Subcutaneous abdominal adipose tissue (tissue), 5 donors: ENCODE results near the gene ZNF418.
"Not testable (repeated sequence)": the region's sequence is repeated elsewhere in the genome, so short reads cannot be mapped to it uniquely, and the experiment has no call there.

Source experiments
- H3K27ac ChIP-seq: one replicate; pipeline ENCODE4 v1.7.0; 2013; ENCODE audit warnings: low read depth, mild to moderate bottlenecking, inconsistent platforms, low read length, moderate library complexity
- H3K27me3 ChIP-seq, 5 donors: one replicate each; pipeline ENCODE4 v1.7.0; 2013; ENCODE audit warnings: low read length in 5 of 5, inconsistent platforms in 1 of 5; ENCODE audit not compliant: control insufficient read depth in 5 of 5, insufficient read depth in 4 of 5
- H3K36me3 ChIP-seq, 5 donors: one replicate each; pipeline ENCODE4 v1.7.0; 2013; ENCODE audit warnings: low read length in 5 of 5; ENCODE audit not compliant: control insufficient read depth in 5 of 5, insufficient read depth in 5 of 5
- H3K4me1 ChIP-seq, 5 donors: one replicate each; pipeline ENCODE4 v1.7.0; 2013; ENCODE audit warnings: low read length in 5 of 5, mild to moderate bottlenecking in 3 of 5, moderate library complexity in 1 of 5; ENCODE audit not compliant: control insufficient read depth in 5 of 5, insufficient read depth in 5 of 5
- H3K4me3 ChIP-seq, 5 donors: one replicate each; pipeline ENCODE4 v1.7.0; 2013; ENCODE audit warnings: low read length in 5 of 5, low read depth in 1 of 5
- H3K9ac ChIP-seq, 5 donors: one replicate each; pipeline ENCODE4 v1.7.0; 2013; ENCODE audit warnings: low read length in 5 of 5, mild to moderate bottlenecking in 4 of 5, moderate library complexity in 3 of 5
- H3K9me3 ChIP-seq, 5 donors: one replicate each; pipeline ENCODE4 v1.7.0; 2013; ENCODE audit warnings: low read length in 5 of 5; ENCODE audit not compliant: control insufficient read depth in 5 of 5
- donor health status: healthy.
- donor health status: healthy.
- donor health status: healthy.
- donor health status: healthy.
- donor health status: healthy.

The ZNF418 gene

DNA sequence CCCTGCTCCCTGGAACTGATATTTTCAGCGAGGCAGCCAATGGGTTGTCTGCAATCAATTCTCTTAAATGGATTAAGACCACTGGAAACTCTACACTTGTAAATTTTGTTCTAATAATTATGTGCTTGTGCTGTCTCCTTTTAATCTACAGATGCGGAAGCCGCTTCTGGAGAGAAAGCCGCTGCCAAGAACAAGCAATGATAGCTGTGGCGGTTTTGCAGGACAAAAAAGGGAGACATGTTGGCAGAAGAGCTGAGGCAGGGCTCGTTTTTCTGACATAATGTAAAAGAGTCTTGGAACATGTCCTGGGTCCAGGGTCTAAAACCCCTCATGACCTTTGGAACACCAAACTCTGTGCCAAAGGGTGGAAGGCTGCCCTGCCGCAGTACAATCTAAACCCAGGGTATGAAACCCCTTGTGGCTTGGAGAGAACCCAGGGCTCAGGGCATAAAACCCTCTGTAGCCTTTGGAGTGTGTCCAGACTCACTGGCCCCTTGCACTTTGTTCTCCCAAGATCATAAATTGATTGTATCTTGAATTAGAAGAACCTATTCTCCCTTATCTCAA is 31.5 kb downstream of the ZNF418 start:
- H3K9me3 ChIP-seq: peaks cover 0 to 16% (median 5%) of the 10 kb centered on the region in 5 donors
- H3K9ac ChIP-seq: no peak overlapping the region
- no peak overlapping the region for H3K27ac ChIP-seq

DNA sequence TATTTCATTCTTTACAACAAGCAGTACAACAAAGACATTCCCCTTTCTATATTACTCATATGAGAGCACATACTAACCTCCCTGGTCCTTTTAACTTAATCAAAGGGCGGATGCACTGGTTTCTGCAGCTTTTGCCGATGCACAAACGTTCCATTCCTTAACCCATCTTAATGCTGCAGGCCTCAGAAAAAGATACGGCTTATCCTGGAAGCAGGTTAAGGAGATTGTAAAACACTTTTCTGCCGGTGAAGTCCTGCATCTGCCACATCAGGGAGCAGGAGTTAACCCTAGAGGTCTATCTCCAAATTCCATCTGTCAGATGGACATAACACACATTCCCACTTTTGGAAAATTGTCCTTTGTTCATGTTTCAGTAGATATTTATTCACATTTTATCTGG is 34.9 kb downstream of the ZNF418 start:
- H3K9me3 ChIP-seq: peaks cover 0 to 6% (median 4%) of the 10 kb centered on the region in 5 donors

More for the DNA sequence above, 31.5 kb downstream of the ZNF418 start:
- peaks cover 7 to 22% (median 8%) of the 10 kb centered on the region in 5 donors for H3K36me3 ChIP-seq
- peaks cover 0 to 2% (median 0%) of the 10 kb centered on the region in 5 donors for H3K4me1 ChIP-seq
- H3K27me3 ChIP-seq: no peaks in the 10 kb centered on the region
- H3K4me3 ChIP-seq: no peak overlapping the region

DNA sequence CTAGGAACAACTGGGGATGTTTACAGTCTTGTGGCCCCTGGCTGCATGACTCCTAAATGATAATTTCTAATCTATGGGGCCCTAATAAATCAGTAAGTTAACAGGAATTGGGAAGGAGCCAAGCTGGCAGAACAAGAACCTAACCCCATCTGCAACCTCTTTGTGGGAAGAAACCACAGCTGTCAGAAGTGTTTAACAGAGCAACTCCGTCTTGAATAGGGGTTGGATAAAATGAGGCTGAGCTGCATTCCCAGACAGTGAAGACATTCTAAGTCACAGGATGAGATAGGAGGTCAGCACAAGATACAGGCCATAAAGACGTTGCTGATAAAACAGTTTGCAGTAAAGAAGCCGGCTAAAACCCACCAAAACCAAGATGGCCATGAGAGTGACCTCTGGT is 44.5 kb downstream of the ZNF418 start:
- not testable (repeated sequence) for H3K9ac ChIP-seq, H3K36me3 ChIP-seq, H3K27me3 ChIP-seq

More for the DNA sequence above, 34.9 kb downstream of the ZNF418 start:
- no peak overlapping the region for H3K4me3 ChIP-seq
- H3K27ac ChIP-seq: no peak overlapping the region
- H3K9ac ChIP-seq: no peak overlapping the region
- peaks cover 0 to 7% (median 0%) of the 10 kb centered on the region in 5 donors for H3K36me3 ChIP-seq
- H3K4me1 ChIP-seq: no peaks in the 10 kb centered on the region
- H3K27me3 ChIP-seq: no peaks in the 10 kb centered on the region

GRCh38 chr19:57888560-57889231 is 46.5 kb downstream of the ZNF418 start, which contains the start of gene ZNF814:
TSS of gene ZNF814 (minus strand) at chr19:57889037. CDS start at chr19:57888802, 235 bp downstream.
- peak within 1 kb of the TSS; percentile 85 to 99 (median 92) for H3K4me3 ChIP-seq
- peaks cover 0 to 15% (median 5%) of the 10 kb centered on the region in 5 donors for H3K9me3 ChIP-seq
- H3K27ac ChIP-seq: no peak within 1 kb of the TSS
- peak within 1 kb of the TSS in 4 of 5 donors; percentile 73 to 88 (median 79) for H3K9ac ChIP-seq
- H3K4me1 ChIP-seq: peaks cover 0 to 17% (median 13%) of the 10 kb centered on the region in 5 donors
- H3K36me3 ChIP-seq: peaks cover 0 to 6% (median 2%) of the 10 kb centered on the region in 5 donors
- no peaks in the 10 kb centered on the region for H3K27me3 ChIP-seq

More for the DNA sequence above, 44.5 kb downstream of the ZNF418 start:
- peaks cover 0 to 17% (median 13%) of the 10 kb centered on the region in 5 donors for H3K4me1 ChIP-seq
- peaks cover 0 to 15% (median 3%) of the 10 kb centered on the region in 5 donors for H3K9me3 ChIP-seq
- not testable (repeated sequence) for H3K27ac ChIP-seq, H3K4me3 ChIP-seq

DNA sequence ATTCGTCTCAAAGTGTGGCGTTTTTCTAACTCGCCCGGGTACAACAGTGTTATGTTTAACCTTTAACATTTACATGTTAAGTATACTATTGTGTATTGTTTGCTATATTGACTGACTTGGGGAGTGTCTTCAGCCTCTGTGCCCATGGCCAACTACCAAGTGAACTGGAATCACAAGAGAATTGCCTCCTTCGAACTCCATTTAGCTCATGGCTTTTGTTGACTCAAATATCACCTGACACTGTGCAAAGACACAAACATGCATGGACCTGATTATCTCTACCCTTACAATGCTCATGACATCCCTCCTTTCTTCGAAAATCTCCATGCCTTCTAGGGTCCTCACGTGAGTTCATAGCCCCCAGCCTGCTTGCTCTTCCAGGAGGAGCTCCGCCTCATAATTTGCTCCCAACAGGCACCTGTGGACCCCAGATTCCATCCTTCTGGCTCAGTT is 47.1 kb downstream of the ZNF418 start:
- Histone ChIP-seq H3K4me3 (peak overlapping the region; percentile 85 to 99 (median 92)), H3K9ac (peak overlapping the region in 4 of 5 donors; percentile 73 to 88 (median 79)), H3K9me3 (peaks cover 0 to 15% (median 5%) of the 10 kb centered on the region in 5 donors), H3K4me1 (peaks cover 0 to 17% (median 13%) of the 10 kb centered on the region in 5 donors), H3K27ac (no peak overlapping the region), H3K36me3 (peaks cover 0 to 6% (median 2%) of the 10 kb centered on the region in 5 donors), H3K27me3 (no peaks in the 10 kb centered on the region)

DNA sequence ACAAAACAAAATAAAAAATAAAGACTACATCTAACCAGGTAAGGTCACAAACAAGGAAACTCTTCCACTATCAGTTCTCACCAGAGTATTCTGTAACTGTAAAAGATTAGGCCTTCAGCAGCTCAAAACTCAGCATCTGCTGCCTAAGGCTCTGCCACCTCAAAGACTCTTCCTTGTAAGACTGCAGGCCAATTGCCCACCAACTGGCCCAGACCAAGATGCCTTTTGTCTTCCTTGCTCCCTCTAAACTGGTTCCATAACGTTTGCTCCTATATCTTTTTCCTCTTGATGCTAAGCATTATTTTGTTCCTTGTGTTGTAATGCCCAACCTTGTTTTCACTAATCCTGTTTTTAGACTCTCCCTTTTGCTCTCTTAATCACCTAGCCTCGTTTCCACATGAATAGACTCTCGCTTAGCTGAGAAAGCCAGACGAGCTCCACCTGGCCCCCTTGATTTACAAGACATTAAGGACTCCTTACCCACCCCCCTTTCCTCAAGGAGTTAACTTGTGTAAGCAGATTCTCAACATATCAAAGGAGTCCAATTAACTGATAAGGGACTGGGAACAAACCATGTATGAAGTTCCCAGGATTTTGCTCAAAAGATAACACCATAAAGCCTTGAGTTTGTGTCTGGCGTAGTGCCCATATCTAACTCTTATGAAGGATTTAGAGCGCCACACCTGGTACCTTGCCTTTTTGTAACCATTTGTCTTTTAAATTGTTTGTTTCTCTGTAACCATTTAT is 47.8 kb downstream of the ZNF418 start:
- Histone ChIP-seq H3K4me3 (peak overlapping the region in 3 of 5 donors; percentile 85 to 99 (median 92)), H3K36me3 (peaks cover 0 to 6% (median 2%) of the 10 kb centered on the region in 5 donors), H3K4me1 (peaks cover 0 to 17% (median 13%) of the 10 kb centered on the region in 5 donors), H3K9me3 (peaks cover 0 to 15% (median 5%) of the 10 kb centered on the region in 5 donors), H3K27ac (no peak overlapping the region), H3K27me3 (no peaks in the 10 kb centered on the region), H3K9ac (no peak overlapping the region)

- H3K36me3 ChIP-seq: peaks cover 0 to 6% (median 2%) of the 10 kb centered on the region in 5 donors
- H3K9me3 ChIP-seq: peaks cover 0 to 15% (median 5%) of the 10 kb centered on the region in 5 donors
- no peak overlapping the region for H3K27ac ChIP-seq
- H3K4me3 ChIP-seq: no peak overlapping the region
- no peak overlapping the region for H3K9ac ChIP-seq
- H3K27me3 ChIP-seq: no peaks in the 10 kb centered on the region
- peaks cover 0 to 17% (median 13%) of the 10 kb centered on the region in 5 donors for H3K4me1 ChIP-seq
Measured at GRCh38 chr19:57886046-57886445, 49.2 kb downstream of the ZNF418 start.

- H3K9me3 ChIP-seq: peaks cover 38 to 68% (median 54%) of the 10 kb centered on the region in 5 donors
- H3K27ac ChIP-seq, H3K27me3 ChIP-seq: not testable (repeated sequence)
- H3K4me1 ChIP-seq: peaks cover 0 to 18% (median 0%) of the 10 kb centered on the region in 5 donors
- peak overlapping the region in 1 of 5 donors; percentile 98 for H3K9ac ChIP-seq
- H3K4me3 ChIP-seq: peak overlapping the region in 4 of 5 donors; percentile 25 to 40 (median 38)
- H3K36me3 ChIP-seq: peaks cover 10 to 23% (median 14%) of the 10 kb centered on the region in 5 donors
Measured at GRCh38 chr19:57873883-57874799, 61.1 kb downstream of the ZNF418 start.

GRCh38 chr19:57872450-57872849 is 62.8 kb downstream of the ZNF418 start:
- Histone ChIP-seq H3K36me3 (peaks cover 12 to 32% (median 22%) of the 10 kb centered on the region in 5 donors), H3K4me3 (peak overlapping the region in 4 of 5 donors; percentile 6 to 36 (median 28)), H3K27me3 (peaks cover 0 to 10% (median 0%) of the 10 kb centered on the region in 5 donors), H3K4me1 (peaks cover 0 to 18% (median 0%) of the 10 kb centered on the region in 5 donors), H3K9me3 (peaks cover 40 to 75% (median 55%) of the 10 kb centered on the region in 5 donors), H3K9ac (no peak overlapping the region), H3K27ac (no peak overlapping the region)
